HepG2 (cell line): ENCODE results near the gene UTP4. TPM values are rescaled to one million over a fixed set of nuclear protein-coding genes. Genes with fewer than 3 reads are reported as not detected.

Experiments used
- ATF7 ChIP-seq, 2 experiments: fragments of 450-650 bp in 1 of 2; sonication (generic) in 1 of 2; formaldehyde crosslinking in 1 of 2; IDR thresholded peaks; 2 replicates each; pipeline versions ENCODE4 v1.4.0 to v1.6.1; 2016 to 2020; ENCODE audit warnings: antibody characterized with exemption in 1 of 2, mild to moderate bottlenecking in 1 of 2, missing genetic modification reagents in 1 of 2
- CENPX ChIP-seq: sonication (generic); formaldehyde crosslinking; IDR thresholded peaks from 2 replicates; pipeline ENCODE4 v1.9.0; 2021; ENCODE audit warnings: mild to moderate bottlenecking, missing genetic modification reagents, moderate library complexity
- GATAD2A ChIP-seq: IDR thresholded peaks from 2 replicates; pipeline ENCODE4 v1.6.1; 2016
- HNRNPLL ChIP-seq: fragments of 200-400 bp; formaldehyde crosslinking; IDR thresholded peaks from 2 replicates; pipeline ENCODE4 v1.6.1; 2017; ENCODE audit warnings: mild to moderate bottlenecking, low read depth, low read length; ENCODE audit not compliant: poor library complexity, severe bottlenecking
- MAFF ChIP-seq: IDR thresholded peaks from 2 replicates; pipeline ENCODE4 v1.6.1; 2011; ENCODE audit warnings: low read depth, low read length, improper control_type of control experiment
- NFIB ChIP-seq: sonication (generic); formaldehyde crosslinking; IDR thresholded peaks from 2 replicates; pipeline ENCODE4 v1.9.0; 2021; ENCODE audit warnings: missing genetic modification reagents, mild to moderate bottlenecking, borderline replicate concordance
- PRDM10 ChIP-seq: sonication (generic); formaldehyde crosslinking; IDR thresholded peaks from 2 replicates; pipeline ENCODE4 v1.4.0; 2020; ENCODE audit warnings: low read depth, missing genetic modification reagents
- SOX13 ChIP-seq, 3 experiments: fragments of 450-650 bp in 1 of 3; sonication (generic) in 1 of 3; formaldehyde crosslinking in 1 of 3; IDR thresholded peaks in 2 of 3; conservative IDR thresholded peaks in 1 of 3; 2 replicates each; pipeline versions ENCODE4 v1.5.0 to v1.6.1; 2016 to 2020; ENCODE audit warnings: antibody characterized with exemption in 1 of 3, mild to moderate bottlenecking in 1 of 3, missing compliant biosample characterization in 1 of 3, missing genetic modification reagents in 1 of 3, moderate library complexity in 1 of 3
- TFDP2 ChIP-seq: sonication (generic); formaldehyde crosslinking; IDR thresholded peaks from 2 replicates; pipeline ENCODE4 v1.4.0; 2020; ENCODE audit warnings: missing genetic modification reagents
- ZNF639 ChIP-seq: conservative IDR thresholded peaks from 2 replicates; pipeline ENCODE4 v1.6.1; 2018; ENCODE audit warnings: missing genetic modification reagents
- ZNF784 ChIP-seq: sonication (generic); formaldehyde crosslinking; IDR thresholded peaks from 2 replicates; pipeline ENCODE4 v1.5.1; 2020; ENCODE audit warnings: missing genetic modification reagents, mild to moderate bottlenecking, borderline replicate concordance
- ZNF878 ChIP-seq: sonication (generic); formaldehyde crosslinking; IDR thresholded peaks from 2 replicates; pipeline ENCODE4 v1.8.1; 2023; ENCODE audit warnings: mild to moderate bottlenecking, missing genetic modification reagents, moderate library complexity
- polyA plus RNA-seq, 8 experiments: library from polyadenylated mRNA; depleted of rRNA in 3 of 8; stranded (reverse) in 7 of 8; unstranded in 1 of 8; fragments of >200 nt; fragmentation: Illumina TruSeq in 4 of 8; extraction: Trizol in 4 of 8; gene quantifications; 2 replicates each; pipeline versions ENCODE4 v1.2.1 to v1.2.3, GENCODE V29; 2011 to 2016; ENCODE audit warnings: low read depth in 4 of 8, missing spikeins in 1 of 8, mixed read lengths in 1 of 8; ENCODE audit not compliant: insufficient read depth in 1 of 8
- total RNA-seq, 5 experiments: library from RNA; depleted of rRNA; stranded (reverse); fragments of >200 nt; fragmentation: Illumina TruSeq; extraction: Trizol; gene quantifications; 2 replicates each; pipeline ENCODE4 v1.2.3, GENCODE V29; 2016; ENCODE audit warnings: low read depth in 1 of 5

Gene UTP4
- total and polyA plus RNA-seq, 2 of the 13 experiments (the other 11 are each of a cell fraction or from before 2014, with no cell fraction given) = 30.0 to 85.8 TPM

GRCh38 chr16:69179328-69180010 is 47.0 kb downstream of the UTP4 start (continued):
- TF ChIP-seq ZNF639 (CRISPR knock-in tag) (no peak), SOX13 (IDR thresholded peaks at IDR 0.05) (no peak), SOX13 (CRISPR knock-in tag; conservative IDR thresholded peaks at IDR 0.05 in 1 of 2, IDR thresholded peaks at IDR 0.05 in 1 of 2) (peak in 1 of 2 experiments; percentile 63; a peak in 2 of 4 replicates), TFDP2 (CRISPR knock-in tag) (no peak), ATF7 (IDR thresholded peaks at IDR 0.05) (no peak), ATF7 (CRISPR knock-in tag; IDR thresholded peaks at IDR 0.05) (no peak), GATAD2A (CRISPR knock-in tag) (peak; percentile 52; the same call in 1 of the 2 replicates), ZNF784 (CRISPR knock-in tag) (no peak), MAFF (peak; percentile 63; the same call in 1 of the 2 replicates), HNRNPLL (no peak), NFIB (CRISPR knock-in tag) (no peak), ZNF878 (CRISPR knock-in tag) (no peak), CENPX (CRISPR knock-in tag) (no peak), PRDM10 (CRISPR knock-in tag) (no peak)
- TF ChIP-seq, all 625 proteins: peak for 8
